RWPE2 (cell line): ENCODE results near the gene IRF2BP1.
A peak's percentile ranks its signal among the peaks of the same experiment; 100 is the strongest.

ENCODE experiments used
- ATAC-seq: fragments of 200-7000 bp; cut with Tn5 transposase; 3 replicates; pipeline ENCODE4 v1.9.1; 2021; ENCODE audit warnings: low read depth
- DNase-seq: peaks from one replicate; pipeline ENCODE4 v3.0.0-alpha.2; 2020; ENCODE audit warnings: low spot score
- H3K27ac ChIP-seq: fragments of 450-650 bp; 2 replicates; pipeline ENCODE4 v1.5.1; 2017; ENCODE audit warnings: mild to moderate bottlenecking; ENCODE audit not compliant: poor library complexity, severe bottlenecking
- H3K27me3 ChIP-seq: fragments of 250-450 bp; sonication (Bioruptor Pico); 2 replicates; pipeline ENCODE4 v1.5.1; 2021; ENCODE audit warnings: mild to moderate bottlenecking, moderate library complexity; ENCODE audit not compliant: insufficient read depth, poor library complexity, severe bottlenecking
- H3K36me3 ChIP-seq: fragments of 250-450 bp; sonication (Bioruptor Pico); 2 replicates; pipeline ENCODE4 v1.5.1; 2020; ENCODE audit warnings: low read depth, mild to moderate bottlenecking, moderate library complexity
- H3K4me1 ChIP-seq: fragments of 250-450 bp; sonication (Bioruptor Pico); 2 replicates; pipeline ENCODE4 v1.5.1; 2021; ENCODE audit warnings: mild to moderate bottlenecking, moderate library complexity; ENCODE audit not compliant: insufficient read depth, poor library complexity, severe bottlenecking
- H3K4me3 ChIP-seq: fragments of 250-450 bp; sonication (Bioruptor Pico); 2 replicates; pipeline ENCODE4 v1.5.1; 2021; ENCODE audit warnings: mild to moderate bottlenecking, moderate library complexity; ENCODE audit not compliant: severe bottlenecking
- H3K9me3 ChIP-seq: fragments of 250-450 bp; sonication (Bioruptor Pico); 2 replicates; pipeline ENCODE4 v1.5.1; 2021; ENCODE audit warnings: mild to moderate bottlenecking, moderate library complexity; ENCODE audit not compliant: severe bottlenecking
- CTCF ChIP-seq: fragments of 450-650 bp; IDR thresholded peaks from one replicate; pipeline ENCODE4 v1.5.1; 2017; ENCODE audit warnings: mild to moderate bottlenecking, moderate library complexity; ENCODE audit not compliant: poor library complexity, severe bottlenecking

The IRF2BP1 gene

GRCh38 chr19:45901912-45902650 lies 16.1 kb upstream of the IRF2BP1 start, which contains the start of gene MYPOP:
Gene MYPOP, minus strand, starts transcription at chr19:45902613. Its CDS starts 840 bp downstream, at chr19:45901773.
- H3K9me3 ChIP-seq: no peaks in the 10 kb centered on the region
- no peak for TF ChIP-seq CTCF
- no peaks in the 10 kb centered on the region for H3K27me3 ChIP-seq
- H3K4me1 ChIP-seq: no peaks in the 10 kb centered on the region
- peaks cover 27% of the 10 kb centered on the region for H3K36me3 ChIP-seq
- peak within 1 kb of the TSS; percentile 14 for H3K27ac ChIP-seq
- ATAC-seq: no peak
- peak within 1 kb of the TSS; percentile 43 for H3K4me3 ChIP-seq
- DNase-seq: no peak

- TF ChIP-seq CTCF: no peak
- Histone ChIP-seq H3K9me3 (no peaks in the 10 kb centered on the region), H3K4me3 (peak overlapping the region; percentile 43), H3K4me1 (no peaks in the 10 kb centered on the region), H3K36me3 (peaks cover 27% of the 10 kb centered on the region), H3K27me3 (no peaks in the 10 kb centered on the region), H3K27ac (peak overlapping the region; percentile 14)
- DNase-seq (no peak), ATAC-seq (no peak)
These were observed 15.5 kb upstream of the IRF2BP1 start for GRCh38 chr19:45901432-45901911.

- H3K27me3 ChIP-seq: no peaks in the 10 kb centered on the region
- H3K4me1 ChIP-seq: no peaks in the 10 kb centered on the region
- H3K36me3 ChIP-seq: peaks cover 27% of the 10 kb centered on the region
- no peaks in the 10 kb centered on the region for H3K9me3 ChIP-seq
- TF ChIP-seq CTCF: no peak
- H3K4me3 ChIP-seq: peak overlapping the region; percentile 43
- ATAC-seq (no peak), DNase-seq (no peak)
- H3K27ac ChIP-seq: no peak overlapping the region
These were observed 14.9 kb upstream of the IRF2BP1 start for GRCh38 chr19:45900738-45901431.

- H3K4me1 ChIP-seq: no peaks in the 10 kb centered on the region
- no peaks in the 10 kb centered on the region for H3K9me3 ChIP-seq
- DNase-seq: no peak
- H3K27me3 ChIP-seq: no peaks in the 10 kb centered on the region
- TF ChIP-seq CTCF: no peak
- H3K36me3 ChIP-seq: peaks cover 27% of the 10 kb centered on the region
- H3K4me3 ChIP-seq: no peak overlapping the region
- ATAC-seq: no peak
- no peak overlapping the region for H3K27ac ChIP-seq
These were observed 14.1 kb upstream of the IRF2BP1 start for GRCh38 chr19:45899919-45900589.
